ENCODE data around the gene PLEKHA7.
"Not testable (repeated sequence)": the region's sequence is repeated elsewhere in the genome, so short reads cannot be mapped to it uniquely, and the experiment has no call there.

The PLEKHA7 gene

GRCh38 chr11:16966930-16967671 lies 47.1 kb downstream of the PLEKHA7 start:
- Histone ChIP-seq H3K27me3 (ENCODE audit: control insufficient read depth in 5 of 5, insufficient read depth in 4 of 5, low read length in 5 of 5) (no peaks in the 10 kb centered on the region), H3K9ac (ENCODE audit: low read length in 5 of 5) (no peak overlapping the region), H3K9me3 (ENCODE audit: control insufficient read depth in 5 of 5, low read length in 5 of 5) (no peaks in the 10 kb centered on the region), H3K4me1 (ENCODE audit: control insufficient read depth in 5 of 5, insufficient read depth in 5 of 5, low read length in 5 of 5) (no peaks in the 10 kb centered on the region), H3K27ac (ENCODE audit: low read depth, low read length) (no peak overlapping the region), H3K4me3 (ENCODE audit: low read depth in 1 of 5, low read length in 5 of 5) (no peak overlapping the region), H3K36me3 (ENCODE audit: control insufficient read depth in 5 of 5, insufficient read depth in 5 of 5, low read length in 5 of 5) (no peaks in the 10 kb centered on the region)

GRCh38 chr11:16964501-16964900 lies 49.7 kb downstream of the PLEKHA7 start:
- Histone ChIP-seq H3K9ac (ENCODE audit: low read length in 5 of 5) (no peak overlapping the region), H3K4me1 (ENCODE audit: control insufficient read depth in 5 of 5, insufficient read depth in 5 of 5, low read length in 5 of 5) (no peaks in the 10 kb centered on the region), H3K27ac (ENCODE audit: low read depth, low read length) (no peak overlapping the region), H3K4me3 (ENCODE audit: low read depth in 1 of 5, low read length in 5 of 5) (no peak overlapping the region), H3K9me3 (ENCODE audit: control insufficient read depth in 5 of 5, low read length in 5 of 5) (no peaks in the 10 kb centered on the region), H3K36me3 (ENCODE audit: control insufficient read depth in 5 of 5, insufficient read depth in 5 of 5, low read length in 5 of 5) (no peaks in the 10 kb centered on the region), H3K27me3 (ENCODE audit: control insufficient read depth in 5 of 5, insufficient read depth in 4 of 5, low read length in 5 of 5) (no peaks in the 10 kb centered on the region)

- Histone ChIP-seq H3K9me3 (ENCODE audit: control insufficient read depth in 5 of 5, low read length in 5 of 5) (no peaks in the 10 kb centered on the region), H3K9ac (ENCODE audit: low read length in 5 of 5) (no peak overlapping the region), H3K27me3 (ENCODE audit: control insufficient read depth in 5 of 5, insufficient read depth in 4 of 5, low read length in 5 of 5) (no peaks in the 10 kb centered on the region), H3K27ac (ENCODE audit: low read depth, low read length) (no peak overlapping the region), H3K36me3 (ENCODE audit: control insufficient read depth in 5 of 5, insufficient read depth in 5 of 5, low read length in 5 of 5) (no peaks in the 10 kb centered on the region), H3K4me1 (ENCODE audit: control insufficient read depth in 5 of 5, insufficient read depth in 5 of 5, low read length in 5 of 5) (no peaks in the 10 kb centered on the region), H3K4me3 (ENCODE audit: low read depth in 1 of 5, low read length in 5 of 5) (no peak overlapping the region)
Observed at GRCh38 chr11:16963316-16963876, 50.8 kb downstream of the PLEKHA7 start.

- H3K9ac ChIP-seq (ENCODE audit: low read length in 5 of 5); H3K4me1 ChIP-seq (ENCODE audit: control insufficient read depth in 5 of 5, insufficient read depth in 5 of 5, low read length in 5 of 5); H3K27me3 ChIP-seq (ENCODE audit: control insufficient read depth in 5 of 5, insufficient read depth in 4 of 5, low read length in 5 of 5); H3K27ac ChIP-seq (ENCODE audit: low read depth, low read length); H3K36me3 ChIP-seq (ENCODE audit: control insufficient read depth in 5 of 5, insufficient read depth in 5 of 5, low read length in 5 of 5); H3K9me3 ChIP-seq (ENCODE audit: control insufficient read depth in 5 of 5, low read length in 5 of 5); H3K4me3 ChIP-seq (ENCODE audit: low read depth in 1 of 5, low read length in 5 of 5): not testable (repeated sequence)
Observed at GRCh38 chr11:16962589-16962988, 51.6 kb downstream of the PLEKHA7 start.

GRCh38 chr11:16962146-16962545 lies 52.1 kb downstream of the PLEKHA7 start:
- Histone ChIP-seq H3K27ac (ENCODE audit: low read depth, low read length) (no peak overlapping the region), H3K9me3 (ENCODE audit: control insufficient read depth in 5 of 5, low read length in 5 of 5) (no peaks in the 10 kb centered on the region), H3K27me3 (ENCODE audit: control insufficient read depth in 5 of 5, insufficient read depth in 4 of 5, low read length in 5 of 5) (no peaks in the 10 kb centered on the region), H3K4me3 (ENCODE audit: low read depth in 1 of 5, low read length in 5 of 5) (no peak overlapping the region), H3K36me3 (ENCODE audit: control insufficient read depth in 5 of 5, insufficient read depth in 5 of 5, low read length in 5 of 5) (no peaks in the 10 kb centered on the region), H3K9ac (ENCODE audit: low read length in 5 of 5) (no peak overlapping the region), H3K4me1 (ENCODE audit: control insufficient read depth in 5 of 5, insufficient read depth in 5 of 5, low read length in 5 of 5) (no peaks in the 10 kb centered on the region)

- Histone ChIP-seq H3K4me3 (ENCODE audit: low read depth in 1 of 5, low read length in 5 of 5) (no peak overlapping the region), H3K27ac (ENCODE audit: low read depth, low read length) (no peak overlapping the region), H3K27me3 (ENCODE audit: control insufficient read depth in 5 of 5, insufficient read depth in 4 of 5, low read length in 5 of 5) (no peaks in the 10 kb centered on the region), H3K36me3 (ENCODE audit: control insufficient read depth in 5 of 5, insufficient read depth in 5 of 5, low read length in 5 of 5) (no peaks in the 10 kb centered on the region), H3K4me1 (ENCODE audit: control insufficient read depth in 5 of 5, insufficient read depth in 5 of 5, low read length in 5 of 5) (no peaks in the 10 kb centered on the region), H3K9me3 (ENCODE audit: control insufficient read depth in 5 of 5, low read length in 5 of 5) (no peaks in the 10 kb centered on the region), H3K9ac (ENCODE audit: low read length in 5 of 5) (no peak overlapping the region)
Observed at GRCh38 chr11:16960250-16960649, 54.0 kb downstream of the PLEKHA7 start.

GRCh38 chr11:16959602-16960001 lies 54.6 kb downstream of the PLEKHA7 start:
- Histone ChIP-seq H3K9ac (ENCODE audit: low read length in 5 of 5) (no peak overlapping the region), H3K36me3 (ENCODE audit: control insufficient read depth in 5 of 5, insufficient read depth in 5 of 5, low read length in 5 of 5) (no peaks in the 10 kb centered on the region), H3K9me3 (ENCODE audit: control insufficient read depth in 5 of 5, low read length in 5 of 5) (no peaks in the 10 kb centered on the region), H3K27ac (ENCODE audit: low read depth, low read length) (no peak overlapping the region), H3K27me3 (ENCODE audit: control insufficient read depth in 5 of 5, insufficient read depth in 4 of 5, low read length in 5 of 5) (no peaks in the 10 kb centered on the region), H3K4me1 (ENCODE audit: control insufficient read depth in 5 of 5, insufficient read depth in 5 of 5, low read length in 5 of 5) (no peaks in the 10 kb centered on the region), H3K4me3 (ENCODE audit: low read depth in 1 of 5, low read length in 5 of 5) (no peak overlapping the region)

- Histone ChIP-seq H3K36me3 (ENCODE audit: control insufficient read depth in 5 of 5, insufficient read depth in 5 of 5, low read length in 5 of 5) (no peaks in the 10 kb centered on the region), H3K4me1 (ENCODE audit: control insufficient read depth in 5 of 5, insufficient read depth in 5 of 5, low read length in 5 of 5) (no peaks in the 10 kb centered on the region), H3K9ac (ENCODE audit: low read length in 5 of 5) (no peak overlapping the region), H3K27me3 (ENCODE audit: control insufficient read depth in 5 of 5, insufficient read depth in 4 of 5, low read length in 5 of 5) (no peaks in the 10 kb centered on the region), H3K9me3 (ENCODE audit: control insufficient read depth in 5 of 5, low read length in 5 of 5) (no peaks in the 10 kb centered on the region), H3K4me3 (ENCODE audit: low read depth in 1 of 5, low read length in 5 of 5) (no peak overlapping the region), H3K27ac (ENCODE audit: low read depth, low read length) (no peak overlapping the region)
Observed at GRCh38 chr11:16958833-16959232, 55.4 kb downstream of the PLEKHA7 start.

GRCh38 chr11:16956538-16957153 lies 57.6 kb downstream of the PLEKHA7 start:
- Histone ChIP-seq H3K4me3 (ENCODE audit: low read depth in 1 of 5, low read length in 5 of 5) (no peak overlapping the region), H3K9me3 (ENCODE audit: control insufficient read depth in 5 of 5, low read length in 5 of 5) (no peaks in the 10 kb centered on the region), H3K4me1 (ENCODE audit: control insufficient read depth in 5 of 5, insufficient read depth in 5 of 5, low read length in 5 of 5) (no peaks in the 10 kb centered on the region), H3K9ac (ENCODE audit: low read length in 5 of 5) (no peak overlapping the region), H3K36me3 (ENCODE audit: control insufficient read depth in 5 of 5, insufficient read depth in 5 of 5, low read length in 5 of 5) (no peaks in the 10 kb centered on the region), H3K27ac (ENCODE audit: low read depth, low read length) (no peak overlapping the region), H3K27me3 (ENCODE audit: control insufficient read depth in 5 of 5, insufficient read depth in 4 of 5, low read length in 5 of 5) (no peaks in the 10 kb centered on the region)

GRCh38 chr11:16953663-16954062 lies 60.6 kb downstream of the PLEKHA7 start:
- Histone ChIP-seq H3K4me1 (ENCODE audit: control insufficient read depth in 5 of 5, insufficient read depth in 5 of 5, low read length in 5 of 5) (no peaks in the 10 kb centered on the region), H3K4me3 (ENCODE audit: low read depth in 1 of 5, low read length in 5 of 5) (no peak overlapping the region), H3K9me3 (ENCODE audit: control insufficient read depth in 5 of 5, low read length in 5 of 5) (no peaks in the 10 kb centered on the region), H3K27me3 (ENCODE audit: control insufficient read depth in 5 of 5, insufficient read depth in 4 of 5, low read length in 5 of 5) (no peaks in the 10 kb centered on the region), H3K36me3 (ENCODE audit: control insufficient read depth in 5 of 5, insufficient read depth in 5 of 5, low read length in 5 of 5) (no peaks in the 10 kb centered on the region), H3K9ac (ENCODE audit: low read length in 5 of 5) (no peak overlapping the region), H3K27ac (ENCODE audit: low read depth, low read length) (no peak overlapping the region)

Data from subcutaneous abdominal adipose tissue (tissue), 5 donors.